H1 (cell line): Measurements from ENCODE around the gene VSX1. TPM values are rescaled to one million over a fixed set of nuclear protein-coding genes. Genes with fewer than 3 reads are reported as not detected.

ENCODE experiments used
- SUZ12 ChIP-seq: fragments of 200-600 bp; sonication (generic); IDR thresholded peaks from 2 replicates; pipeline ENCODE4 v1.6.1; 2012; ENCODE audit warnings: mild to moderate bottlenecking, inconsistent platforms, low read length, moderate library complexity, mixed read lengths
- ZNF274 ChIP-seq: IDR thresholded peaks from 2 replicates; pipeline ENCODE4 v1.7.0; 2012; ENCODE audit warnings: low read length, borderline replicate concordance; ENCODE audit errors: extremely low read depth
- polyA plus RNA-seq, 7 experiments: library from polyadenylated mRNA; depleted of rRNA in 3 of 7; stranded (reverse) in 5 of 7; unstranded in 2 of 7; fragments of >200 nt in 5 of 7; fragments of 200-250 nt in 2 of 7; gene quantifications; 1 replicate in 5 of 7; 2 replicates in 1 of 7; 4 replicates in 1 of 7; pipeline versions ENCODE4 v1.2.1 to v1.2.3, GENCODE V29; 2011 to 2013; ENCODE audit warnings: missing spikeins in 2 of 7, mixed read lengths in 2 of 7
- total RNA-seq: library from RNA; stranded (reverse); fragmentation: NEBNext Ultra II Directional; extraction: Animal tissue kit (Norgen Biotek cat#: 25700); gene quantifications from 2 replicates; pipeline ENCODE4 v1.2.1, GENCODE V29; 2021

The VSX1 gene
- total and polyA plus RNA-seq, 2 of the 8 experiments (the other 6 are each of a cell fraction or from before 2014, with no cell fraction given), result 0.14 TPM; not detected in 1

- TF ChIP-seq SUZ12 (no peak), ZNF274 (no peak)
Measured at GRCh38 chr20:25050082-25050481, 31.9 kb downstream of the VSX1 start (continued).
